NOMO-1 (cell line): Measurements from ENCODE around the gene PTPRK.

ENCODE experiments used
- DNase-seq, 2 experiments: peaks; one replicate each; lab custom pipeline; 2025; ENCODE audit not compliant: unreplicated experiment in 2 of 2; lab: John Stamatoyannopoulos, UW

The PTPRK gene

DNA sequence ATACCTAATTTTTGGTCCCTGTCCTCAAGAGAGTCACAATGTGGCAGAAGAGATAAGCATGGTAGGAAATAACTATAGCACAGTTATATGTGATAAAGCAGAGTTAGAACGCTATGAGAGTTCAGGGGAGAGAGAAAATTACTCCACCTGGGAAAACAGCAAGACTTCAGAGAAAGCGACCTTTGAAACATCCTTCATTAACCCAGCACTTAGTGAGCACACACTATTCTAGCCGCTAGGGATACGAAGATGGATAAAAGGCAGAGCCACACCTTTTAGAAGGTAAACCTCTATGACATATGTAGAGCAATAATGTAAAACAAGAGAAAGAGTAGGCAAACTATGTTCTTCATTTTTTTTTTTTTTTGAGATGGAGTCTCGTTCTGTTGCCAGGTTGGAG is 264.3 kb downstream of the PTPRK start:
- no peak for DNase-seq

DNA sequence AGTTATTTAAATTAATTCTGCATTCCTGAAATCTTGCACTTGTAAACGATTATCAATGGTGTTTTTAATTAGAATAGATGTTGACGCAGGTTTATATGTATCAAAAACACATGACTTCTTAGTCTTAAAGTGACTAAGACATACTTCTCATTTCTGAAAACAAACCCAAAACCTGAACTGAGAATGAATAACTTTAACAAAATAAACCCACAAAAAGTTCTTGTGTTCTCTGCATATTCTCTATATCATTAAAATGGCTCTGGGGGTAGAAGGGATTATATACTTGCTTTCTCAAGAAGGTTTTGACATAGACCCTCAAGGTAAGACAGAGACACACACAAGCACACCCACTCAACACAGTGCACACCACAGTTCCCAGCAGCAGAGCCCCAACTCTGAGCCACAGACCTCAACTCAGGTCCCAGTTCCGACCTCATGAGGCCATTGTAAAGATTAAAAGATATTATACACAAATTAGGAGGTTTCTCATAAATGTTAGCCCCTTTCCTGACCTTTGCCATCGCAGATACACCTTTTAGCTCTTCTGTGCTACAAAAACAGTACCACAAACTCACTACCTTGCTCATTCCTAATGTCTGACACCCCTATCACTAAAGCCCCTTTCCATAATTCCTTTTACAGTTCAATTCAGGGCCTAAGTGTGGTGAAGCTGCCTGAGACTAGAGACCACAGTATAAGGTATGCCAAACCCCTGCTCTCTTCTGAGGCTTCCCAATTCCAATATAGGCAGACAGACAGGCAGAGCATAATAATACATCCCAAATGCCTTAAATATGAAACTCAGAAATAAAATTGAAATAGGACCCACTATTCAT is 267.8 kb downstream of the PTPRK start:
- no peak for DNase-seq

DNA sequence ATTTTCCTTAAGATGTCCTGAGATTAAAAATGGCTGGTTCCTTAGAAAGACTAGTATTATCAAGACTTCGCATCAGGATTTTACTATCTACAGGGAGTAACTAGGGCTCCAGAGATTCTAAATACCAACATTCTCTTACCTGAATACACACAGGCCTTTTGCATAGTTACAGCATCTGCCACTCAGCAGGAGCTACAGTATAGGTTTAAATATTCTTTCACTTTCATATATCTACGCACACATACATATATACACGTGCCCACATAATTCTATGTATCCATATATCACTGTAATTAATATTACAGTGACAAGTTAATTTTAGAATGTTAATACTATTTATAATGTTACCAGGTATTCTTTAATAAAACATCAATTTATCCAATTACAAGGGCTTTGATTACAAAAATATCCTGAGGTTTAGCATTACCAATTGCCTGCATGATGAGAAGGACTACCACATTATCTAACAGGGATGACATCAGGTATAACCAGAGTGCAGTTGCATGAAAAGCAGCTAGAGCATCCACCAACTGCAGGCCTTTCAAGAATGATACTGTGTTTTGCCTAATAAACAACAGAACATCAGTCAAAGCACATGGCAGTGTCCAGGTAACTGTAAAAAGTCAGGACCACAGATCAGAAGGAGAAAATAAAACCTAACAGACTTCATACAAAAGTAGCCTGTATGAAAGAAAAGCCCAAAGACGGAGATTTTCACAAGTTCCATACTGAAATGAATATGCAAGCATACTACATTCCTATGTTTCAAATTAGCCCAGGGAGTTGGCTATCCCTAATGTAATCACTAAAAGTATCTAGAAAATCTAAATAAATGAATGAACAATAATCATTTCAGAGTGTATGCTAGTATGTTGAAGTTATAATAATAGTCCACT is 268.7 kb downstream of the PTPRK start:
- no peak for DNase-seq

DNA sequence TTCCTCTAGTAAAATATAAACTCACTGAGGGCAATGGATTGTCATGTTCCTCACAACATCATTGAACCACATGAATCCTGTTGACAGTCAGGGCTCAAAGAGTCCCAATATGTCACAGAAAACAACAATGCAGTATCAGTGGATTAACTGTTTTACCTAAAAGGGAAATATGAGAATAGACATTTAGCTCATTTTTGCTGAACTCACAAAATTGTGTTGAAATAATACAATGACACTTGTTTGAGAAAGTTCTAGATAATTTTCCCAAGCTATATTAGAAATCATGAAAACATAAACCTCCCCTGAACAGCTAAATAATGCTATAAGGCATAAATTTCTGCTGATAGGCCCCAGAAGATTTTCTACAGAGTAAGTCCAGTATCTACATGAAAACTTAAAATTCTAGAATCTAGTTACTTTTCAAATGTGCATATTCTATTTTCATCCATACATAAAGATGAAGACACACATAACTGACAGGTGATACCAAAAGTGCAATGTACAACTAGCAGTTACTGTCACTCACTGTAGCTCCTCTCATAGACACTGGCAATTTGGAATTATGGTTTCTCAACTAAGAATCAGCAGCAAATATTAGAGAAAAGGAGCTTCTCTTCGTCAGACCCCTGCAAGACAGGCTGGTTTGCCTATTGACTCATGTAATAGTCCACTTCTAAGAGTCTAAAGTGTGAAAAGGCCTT is 269.9 kb downstream of the PTPRK start:
- DNase-seq: no peak

DNA sequence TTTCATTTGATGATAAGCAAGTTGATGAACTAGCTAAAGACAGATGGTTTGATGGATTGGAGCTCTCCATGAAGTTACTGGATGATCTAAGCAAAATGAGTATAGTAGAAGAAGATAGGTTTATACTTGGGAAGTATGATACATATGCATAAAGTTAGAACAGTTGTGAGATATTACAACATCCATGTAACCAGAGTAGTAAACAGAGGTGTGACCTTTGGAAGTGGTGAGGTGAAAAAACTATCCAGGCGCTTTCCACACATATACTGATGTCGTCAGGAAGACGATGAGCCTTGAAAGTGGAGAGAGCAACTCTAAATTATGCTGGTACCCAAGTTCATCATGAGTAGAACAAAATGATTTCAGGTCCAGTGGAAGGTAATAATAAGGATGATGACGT is 271.0 kb downstream of the PTPRK start:
- no peak for DNase-seq

DNA sequence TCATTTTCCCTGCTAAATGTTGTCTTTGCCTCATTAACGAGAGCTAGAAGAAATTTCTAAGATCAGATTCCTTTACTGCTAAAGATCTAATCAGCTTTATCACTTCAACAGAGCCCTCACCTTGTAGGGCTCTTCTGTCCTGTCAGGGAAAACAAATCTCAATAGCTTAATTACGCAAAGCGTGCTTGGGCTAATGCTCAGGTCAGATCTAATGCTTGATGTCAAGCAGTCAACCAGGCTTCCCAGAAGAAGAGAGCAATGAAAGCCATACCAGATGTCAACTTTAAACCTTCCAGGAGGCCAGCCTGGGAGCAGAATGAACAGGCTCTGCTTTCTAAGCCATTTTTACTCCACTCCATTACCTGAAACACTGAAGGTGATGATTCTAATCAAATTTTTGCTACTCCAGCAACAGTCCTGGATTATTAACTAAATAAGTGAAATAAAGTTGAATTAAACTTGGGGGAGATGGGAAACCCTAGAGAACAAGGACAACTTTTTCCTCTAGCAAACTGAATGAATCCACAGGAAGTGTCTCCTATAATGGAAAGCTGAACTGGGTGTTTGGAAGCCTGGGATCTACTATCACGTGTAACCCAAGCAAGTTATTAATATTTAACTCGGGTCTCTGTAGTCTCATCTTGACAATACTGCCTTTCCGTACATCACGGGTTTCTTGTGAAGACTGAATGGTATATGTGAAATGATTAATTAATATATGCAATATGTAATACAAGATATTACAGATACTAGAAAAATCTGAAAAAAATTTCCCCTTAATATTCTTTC is 273.7 kb downstream of the PTPRK start:
- no peak for DNase-seq

DNA sequence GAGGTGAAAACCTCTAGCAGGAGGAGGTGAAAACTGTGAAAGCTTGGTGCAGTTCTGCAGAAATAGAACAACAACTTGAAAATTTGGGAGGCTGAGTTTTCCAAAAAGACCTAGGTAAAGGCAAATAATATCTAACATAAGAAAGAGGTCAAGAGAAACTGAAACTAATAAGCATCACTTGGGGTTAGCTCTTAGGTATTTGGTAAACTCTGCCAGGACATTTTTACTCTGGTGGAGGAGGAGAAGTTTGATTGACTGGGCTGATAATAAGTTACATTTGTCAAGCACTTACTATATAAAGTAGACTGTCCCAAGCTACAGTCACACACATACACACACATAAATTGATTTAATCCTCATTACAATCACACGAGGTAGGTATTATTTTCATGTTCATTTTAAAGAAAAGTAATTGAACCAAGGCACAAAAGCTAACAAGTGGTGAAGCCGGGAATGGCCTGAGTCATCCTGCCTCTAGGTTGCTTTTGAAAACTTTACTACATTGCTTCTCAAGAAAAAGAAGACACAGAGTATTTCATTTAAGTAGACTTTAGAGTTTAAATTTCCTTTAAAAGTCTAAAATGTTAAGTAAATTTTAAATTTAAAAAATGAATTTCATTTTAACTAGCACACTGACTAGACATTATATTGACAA is 275.5 kb downstream of the PTPRK start:
- DNase-seq: no peak

DNA sequence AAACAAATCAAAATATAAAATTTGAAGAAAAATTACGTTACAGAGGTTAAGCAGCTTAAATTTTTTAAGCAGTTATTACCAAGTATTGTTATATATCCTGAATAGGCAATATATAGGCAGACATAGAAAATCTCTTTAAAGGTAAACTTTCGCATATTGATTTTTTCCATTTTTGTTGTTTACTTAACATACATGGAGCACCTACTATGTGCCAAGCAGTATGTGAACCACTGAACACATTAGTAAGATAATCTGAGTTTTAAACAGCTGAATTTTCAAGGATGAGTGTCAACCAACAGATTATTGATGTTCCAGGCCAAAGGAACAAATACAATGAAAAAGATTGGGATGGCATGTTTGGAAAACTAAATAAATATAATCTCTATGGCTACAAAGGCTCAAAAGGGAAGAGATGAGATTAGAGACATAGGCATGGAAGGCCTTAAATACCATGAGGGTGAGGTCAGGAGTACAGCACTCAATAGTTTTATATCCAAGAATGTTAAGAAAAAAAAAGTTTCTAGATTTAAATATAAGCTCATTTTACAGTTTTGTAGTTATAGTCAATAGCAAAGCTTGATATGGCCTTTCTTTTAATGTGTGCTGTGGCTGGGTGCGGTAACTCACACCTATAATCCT is 277.5 kb downstream of the PTPRK start:
- no peak for DNase-seq

DNA sequence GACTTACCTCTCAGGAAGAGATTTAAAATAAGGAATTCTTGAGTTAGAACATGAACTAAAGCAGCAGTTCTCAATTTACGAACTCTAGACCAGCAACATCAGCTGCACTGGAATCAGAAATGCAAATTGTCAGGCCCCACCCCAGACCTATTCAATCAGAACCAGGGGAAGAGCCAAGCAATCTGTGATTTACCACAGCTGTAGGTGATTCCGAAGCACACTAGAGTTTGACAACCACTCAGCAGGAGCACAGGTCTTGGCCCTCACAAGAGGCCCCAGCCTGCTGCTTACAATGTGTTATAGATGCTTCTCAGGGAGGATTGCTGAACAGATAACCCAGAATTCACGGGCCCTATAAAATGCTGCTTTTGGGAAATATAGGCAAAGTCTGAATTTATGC is 279.2 kb downstream of the PTPRK start:
- DNase-seq: no peak

DNA sequence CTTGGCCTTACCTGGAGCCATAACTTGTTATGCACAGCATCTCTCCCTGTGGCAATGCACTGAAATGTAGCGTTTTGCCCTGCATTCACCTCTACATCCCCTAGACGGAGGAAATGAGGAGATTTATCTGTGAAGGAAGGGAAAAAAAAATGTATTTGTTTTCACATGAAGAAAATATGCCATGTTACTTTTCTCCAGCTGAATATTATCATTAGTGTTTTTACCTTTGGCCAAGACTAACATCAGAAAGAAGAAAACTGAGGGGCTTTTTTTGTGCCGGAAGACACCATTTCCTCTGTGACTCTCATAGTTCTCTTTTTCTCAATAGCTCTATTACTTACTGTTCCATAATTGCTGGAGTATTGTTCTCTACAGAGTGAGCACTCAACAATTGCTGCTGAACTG is 280.4 kb downstream of the PTPRK start:
- peak in 1 of 2 experiments; percentile 47 for DNase-seq

DNA sequence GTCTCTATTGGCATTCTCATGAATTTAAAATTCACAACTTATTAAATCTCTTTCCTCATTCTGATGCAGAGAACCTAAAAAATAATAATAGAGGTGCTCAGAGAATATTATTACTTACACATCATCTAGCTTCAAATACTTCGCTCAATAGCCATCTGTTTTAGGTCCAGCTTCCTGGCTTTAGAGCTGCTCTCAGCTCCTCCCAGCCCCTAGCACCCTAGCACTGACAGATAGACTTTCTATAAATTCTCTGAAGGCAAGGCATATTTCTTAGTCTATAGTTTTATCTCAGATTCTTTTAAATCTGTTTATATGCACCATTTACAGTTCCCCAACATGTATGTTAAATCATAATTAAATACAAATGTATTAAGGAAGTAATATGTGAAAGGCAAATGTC is 281.3 kb downstream of the PTPRK start:
- DNase-seq: no peak

DNA sequence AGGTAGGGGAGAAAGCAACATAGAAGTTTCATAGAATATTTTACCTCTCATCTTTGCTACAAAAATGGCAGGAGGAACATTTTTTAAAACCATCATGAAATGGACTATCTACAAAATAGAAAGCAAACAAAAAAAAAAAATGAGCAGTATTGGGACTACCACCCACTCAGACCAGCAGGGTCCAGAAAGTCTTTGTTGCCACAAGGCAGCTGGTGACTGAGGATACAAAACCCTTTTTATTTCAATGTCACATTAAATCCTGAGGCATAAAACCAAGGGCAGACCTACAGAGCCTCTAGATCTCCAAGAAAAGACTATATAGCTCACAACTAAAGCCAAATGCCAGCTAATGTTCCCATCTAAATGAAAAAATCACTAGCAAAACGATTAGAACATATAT is 282.2 kb downstream of the PTPRK start:
- no peak for DNase-seq

DNA sequence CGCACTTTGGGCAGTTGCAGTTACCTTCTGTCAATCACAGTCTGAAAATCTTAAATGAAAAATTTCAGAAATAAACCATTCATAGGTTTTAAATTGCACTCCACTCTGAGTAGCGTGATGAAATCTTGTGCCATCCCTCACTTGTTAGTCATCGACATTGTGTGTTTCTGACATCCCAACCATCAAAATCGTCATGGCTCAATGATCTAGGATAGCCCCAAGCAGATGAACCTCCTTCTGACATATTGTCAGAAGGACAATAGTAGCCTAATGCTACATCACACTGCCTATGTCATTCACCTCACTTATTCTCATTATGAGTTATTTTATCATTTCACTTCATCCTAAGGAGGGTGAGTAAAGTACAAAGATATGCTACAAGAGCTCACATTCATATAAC is 284.8 kb downstream of the PTPRK start:
- DNase-seq: no peak

DNA sequence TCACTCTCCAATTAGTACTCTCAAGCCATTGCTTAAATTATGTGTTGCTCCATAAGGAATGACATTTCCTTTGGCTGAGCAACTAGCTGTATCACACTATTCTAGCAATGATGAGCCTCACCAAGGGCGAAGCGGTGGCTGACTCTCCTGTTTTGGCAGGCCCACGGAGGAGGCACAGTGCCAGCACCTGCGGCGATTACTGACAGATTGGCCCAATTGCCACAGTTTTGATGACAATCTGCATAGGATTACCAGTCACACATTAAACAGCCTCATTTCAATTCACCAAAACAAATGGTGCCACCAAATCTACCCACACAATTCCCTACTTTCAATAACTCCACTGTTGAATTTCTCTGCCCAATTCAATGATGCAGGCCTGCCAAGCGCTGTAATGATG is 286.9 kb downstream of the PTPRK start:
- no peak for DNase-seq

DNA sequence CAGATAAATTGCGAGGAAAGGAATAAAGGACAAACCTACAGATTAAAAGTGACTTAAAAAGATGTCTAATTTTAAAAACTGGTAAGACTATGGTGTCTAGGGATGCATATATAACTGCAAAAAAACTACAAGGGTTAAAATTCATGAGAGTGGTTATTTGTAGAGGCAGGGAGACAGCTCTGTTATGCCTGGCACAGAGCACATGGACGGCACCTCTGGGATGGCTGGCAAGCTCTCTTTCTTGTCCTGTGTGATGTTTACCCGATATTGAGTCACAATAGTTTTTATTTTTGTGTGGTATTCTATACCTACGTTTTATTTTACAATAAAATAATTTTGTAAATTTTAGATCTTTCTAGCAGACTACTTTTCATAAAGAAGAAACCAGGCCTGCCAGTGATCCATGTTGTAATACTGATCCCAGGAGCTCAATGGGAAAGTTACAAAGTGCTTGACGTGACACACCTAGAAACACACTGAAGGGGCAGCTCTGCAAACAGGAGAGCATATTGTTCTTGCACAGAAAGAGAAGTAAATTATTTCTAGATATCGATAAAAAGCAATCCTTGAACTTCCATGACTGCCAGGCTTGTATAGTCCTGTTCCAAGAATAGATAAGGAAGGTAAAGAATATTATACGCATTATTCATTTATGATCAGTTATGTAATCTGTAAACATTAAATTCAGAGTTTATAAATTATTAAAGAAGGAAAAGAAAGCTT is 290.0 kb downstream of the PTPRK start:
- DNase-seq: no peak

DNA sequence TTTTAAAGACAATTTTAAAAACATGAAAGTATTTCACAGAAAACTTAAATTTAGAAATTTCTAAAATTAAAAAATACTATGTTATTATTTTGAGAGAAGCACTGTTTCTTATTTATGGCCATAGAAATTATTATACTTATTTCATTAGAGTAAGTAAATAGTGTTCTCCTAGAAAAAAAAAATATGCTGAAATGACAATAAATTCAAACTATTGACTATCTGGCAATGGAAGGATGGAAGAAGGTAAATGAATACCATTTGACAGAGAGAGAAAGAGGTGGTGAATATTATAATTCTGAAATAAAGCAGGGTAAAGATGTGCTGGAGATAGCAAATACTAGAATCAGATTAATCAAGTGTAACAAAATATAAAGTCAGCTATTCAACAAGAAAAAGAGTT is 294.8 kb downstream of the PTPRK start:
- no peak for DNase-seq

DNA sequence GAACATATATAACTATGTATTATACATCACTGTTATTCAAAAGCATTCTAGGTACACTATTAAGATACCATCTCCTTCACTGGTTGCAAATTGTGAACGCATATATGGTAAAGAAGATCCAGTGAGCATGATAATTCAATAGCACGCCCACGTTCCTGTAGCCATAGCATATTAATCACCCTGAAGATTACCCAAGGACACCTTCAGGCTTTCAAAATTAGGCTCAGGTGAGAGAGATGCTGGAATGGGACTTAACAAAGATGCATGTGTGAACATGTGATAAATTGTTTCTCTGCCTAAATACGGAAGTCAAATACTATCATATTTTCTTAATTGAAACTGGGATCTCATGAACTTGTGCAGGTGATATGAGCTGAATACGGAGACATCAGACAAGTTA is 303.5 kb downstream of the PTPRK start:
- no peak for DNase-seq

DNA sequence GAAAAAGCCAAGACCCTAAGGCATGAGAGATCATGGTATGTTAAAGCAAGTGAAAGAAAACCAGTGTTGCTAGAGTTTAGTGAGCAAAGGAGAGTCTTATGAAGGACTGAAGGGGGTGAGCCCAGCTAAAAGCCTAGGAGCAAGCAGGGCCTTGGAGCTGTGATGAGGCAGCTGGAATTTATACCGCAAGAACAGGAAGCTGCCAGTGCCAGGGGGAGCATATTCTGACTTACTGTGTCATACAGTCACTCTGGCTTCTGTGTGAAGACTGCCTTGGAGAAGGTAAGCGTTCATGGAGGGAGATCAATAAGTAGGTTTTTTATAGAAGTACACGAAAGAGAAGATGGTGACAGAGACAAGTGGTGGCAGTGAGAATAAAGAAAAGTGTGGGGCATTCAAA is 310.6 kb downstream of the PTPRK start:
- DNase-seq: no peak
